ENCODE data around the gene SKIC2. TPM values are rescaled to one million over a fixed set of nuclear protein-coding genes. Genes with fewer than 3 reads are reported as not detected.

The SKIC2 gene
- total and polyA plus RNA-seq, 10 of the 15 experiments (the other 5 are each of a cell fraction or from before 2014, with no cell fraction given), result 3.3 to 79.2 (median 32.5) TPM

GRCh38 chr6:31947864-31948263 is 11.1 kb upstream of the SKIC2 start:
- Histone ChIP-seq H4K20me1 (ENCODE audit: control insufficient read depth, insufficient read depth) (no peaks in the 10 kb centered on the region), H3K9ac (ENCODE audit: control insufficient read depth, insufficient read depth, low read length) (no peak overlapping the region), H3K4me1 (ENCODE audit: control insufficient read depth, insufficient read depth, low read length) (peaks cover 3% of the 10 kb centered on the region; the same call in 1 of the 2 replicates), H3K27ac (ENCODE audit: control insufficient read depth, insufficient read depth) (no peak overlapping the region), H3K36me3 (ENCODE audit: control insufficient read depth in 2 of 2, insufficient read depth in 2 of 2, low read length in 1 of 2) (peaks cover under 1 to 7% of the 10 kb centered on the region in 2 experiments; a peak in 2 of 4 replicates), H3K79me2 (ENCODE audit: control insufficient read depth, insufficient read depth, low read length) (no peaks in the 10 kb centered on the region), H2AFZ (ENCODE audit: control insufficient read depth, low read depth, low read length) (no peak overlapping the region), H3K4me3 (no peak overlapping the region), H3K4me2 (ENCODE audit: control insufficient read depth, insufficient read depth) (no peak overlapping the region), H3K27me3 (replicated peaks in 1 of 2; ENCODE audit: control insufficient read depth in 2 of 2, insufficient read depth in 2 of 2, low read length in 1 of 2) (no peaks in the 10 kb centered on the region; a peak in 2 of 4 replicates), H3K9me3 (replicated peaks; ENCODE audit: control insufficient read depth, insufficient read depth, low read length) (no peaks in the 10 kb centered on the region)
- no peak for ATAC-seq
- no TSS peak for BruUV-seq (replicated peaks)
- FAIRE-seq, result no peak
- in situ Hi-C loops (cut with MboI), result no loop called here
- ChIA-PET POLR2A (no interaction called here), SMC1A (ENCODE audit: uncharacterized antibody, unreplicated experiment) (no interaction called here), CTCF (no interaction called here), RAD21 (ENCODE audit: unreplicated experiment) (no interaction called here)
- intact Hi-C loops (cut with micrococcal nuclease; ENCODE audit: unreplicated experiment), result no loop called here
- no peak for DNase-seq (ENCODE audit: low read depth, low spot score)
- WGBS (ENCODE audit: insufficient coverage, insufficient replicate concordance, low lambda C conversion rate, missing lambda C conversion rate), result 61% methylated on average over 4 of the region's 4 CpGs
- TF ChIP-seq STAT1 (conservative IDR thresholded peaks at IDR 0.05) (no peak), ASH2L (IDR thresholded peaks at IDR 0.05; ENCODE audit: borderline replicate concordance, low read depth) (no peak), KAT2A (conservative IDR thresholded peaks at IDR 0.05; ENCODE audit: control insufficient read depth, low read depth, low read length) (no peak), CEBPB (IDR thresholded peaks at IDR 0.05; ENCODE audit: borderline replicate concordance in 1 of 2, low read depth in 2 of 2, low read length in 2 of 2) (no peak), BRCA1 (IDR thresholded peaks at IDR 0.05; ENCODE audit: low read depth, low read length) (no peak), ZZZ3 (IDR thresholded peaks at IDR 0.05; ENCODE audit: control insufficient read depth, insufficient read length, low read depth) (no peak), NKRF (conservative IDR thresholded peaks at IDR 0.05) (no peak), SUPT20H (IDR thresholded peaks at IDR 0.05; ENCODE audit: borderline replicate concordance, control insufficient read depth, low read depth, low read length) (no peak), TBL1XR1 (IDR thresholded peaks at IDR 0.05; ENCODE audit: low read depth, low read length) (no peak)
- TF ChIP-seq, protein P1, sequence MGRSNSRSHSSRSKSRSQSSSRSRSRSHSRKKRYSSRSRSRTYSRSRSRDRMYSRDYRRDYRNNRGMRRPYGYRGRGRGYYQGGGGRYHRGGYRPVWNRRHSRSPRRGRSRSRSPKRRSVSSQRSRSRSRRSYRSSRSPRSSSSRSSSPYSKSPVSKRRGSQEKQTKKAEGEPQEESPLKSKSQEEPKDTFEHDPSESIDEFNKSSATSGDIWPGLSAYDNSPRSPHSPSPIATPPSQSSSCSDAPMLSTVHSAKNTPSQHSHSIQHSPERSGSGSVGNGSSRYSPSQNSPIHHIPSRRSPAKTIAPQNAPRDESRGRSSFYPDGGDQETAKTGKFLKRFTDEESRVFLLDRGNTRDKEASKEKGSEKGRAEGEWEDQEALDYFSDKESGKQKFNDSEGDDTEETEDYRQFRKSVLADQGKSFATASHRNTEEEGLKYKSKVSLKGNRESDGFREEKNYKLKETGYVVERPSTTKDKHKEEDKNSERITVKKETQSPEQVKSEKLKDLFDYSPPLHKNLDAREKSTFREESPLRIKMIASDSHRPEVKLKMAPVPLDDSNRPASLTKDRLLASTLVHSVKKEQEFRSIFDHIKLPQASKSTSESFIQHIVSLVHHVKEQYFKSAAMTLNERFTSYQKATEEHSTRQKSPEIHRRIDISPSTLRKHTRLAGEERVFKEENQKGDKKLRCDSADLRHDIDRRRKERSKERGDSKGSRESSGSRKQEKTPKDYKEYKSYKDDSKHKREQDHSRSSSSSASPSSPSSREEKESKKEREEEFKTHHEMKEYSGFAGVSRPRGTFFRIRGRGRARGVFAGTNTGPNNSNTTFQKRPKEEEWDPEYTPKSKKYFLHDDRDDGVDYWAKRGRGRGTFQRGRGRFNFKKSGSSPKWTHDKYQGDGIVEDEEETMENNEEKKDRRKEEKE (IDR thresholded peaks at IDR 0.05), result no peak

Measured in GM12878 (cell line).